A204.1 (cell line): ENCODE measurements around the gene INPP5E.

Source experiments
- FAIRE-seq: peaks from 2 replicates; lab custom pipeline; 2012; peaks lifted over from hg19 to GRCh38; lab: Jason Lieb, UNC

INPP5E gene

DNA sequence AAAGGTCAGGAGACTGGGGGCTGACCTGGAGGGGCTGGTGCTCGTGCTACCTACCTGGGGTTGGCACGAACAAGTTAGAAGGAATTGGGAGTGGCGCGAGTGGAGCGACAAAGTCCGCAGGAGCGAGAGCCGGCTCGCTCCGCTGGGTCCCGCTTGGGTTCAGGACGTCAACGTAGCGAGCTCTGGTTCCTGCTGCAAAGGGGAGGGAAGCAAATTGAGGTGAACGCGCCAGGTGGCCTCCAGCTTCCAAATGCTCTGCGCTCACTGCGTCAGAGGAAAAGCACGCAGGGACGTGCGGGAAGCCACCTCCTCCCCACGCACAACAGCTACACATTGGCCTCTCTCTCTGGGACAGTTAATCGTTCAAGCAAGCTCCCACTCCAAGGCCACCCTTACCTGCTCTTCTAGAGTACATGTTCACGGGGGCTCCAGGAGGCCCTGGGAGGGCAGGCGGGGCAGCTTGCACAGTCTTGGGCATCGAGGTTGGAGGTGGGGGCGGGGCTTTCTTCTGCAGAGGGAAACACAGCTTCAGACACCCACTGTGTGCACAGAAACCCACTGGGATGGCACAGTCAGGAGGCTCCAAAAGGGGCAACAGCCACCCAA is 7.6 kb upstream of the INPP5E start:
- no peak for FAIRE-seq

- FAIRE-seq, result no peak
These were observed 6.2 kb upstream of the INPP5E start for GRCh38 chr9:136445799-136446198.

DNA sequence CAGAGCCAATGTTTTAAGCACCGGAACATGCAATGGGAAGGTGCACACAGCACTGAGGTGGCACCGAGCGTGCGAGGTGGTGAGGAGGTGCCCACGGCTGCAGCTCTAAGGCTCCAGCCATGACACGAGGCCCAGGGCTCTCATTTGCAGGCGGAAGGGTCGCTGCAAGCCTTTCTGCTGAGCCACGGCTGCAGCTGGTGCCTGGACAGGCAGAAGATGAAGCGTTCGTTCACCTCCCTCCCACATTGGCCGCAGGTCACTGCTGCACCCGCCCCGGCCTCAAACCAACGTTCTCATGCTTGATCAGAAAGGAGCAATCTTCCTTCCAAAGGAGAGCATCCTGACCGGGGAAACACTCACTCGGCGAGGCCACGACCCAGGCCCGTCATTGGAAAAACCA is 4.5 kb upstream of the INPP5E start:
- no peak for FAIRE-seq

GRCh38 chr9:136443687-136444086 is 4.0 kb upstream of the INPP5E start:
- FAIRE-seq, result no peak

GRCh38 chr9:136443087-136443486 is 3.4 kb upstream of the INPP5E start:
- FAIRE-seq, result no peak

GRCh38 chr9:136442265-136442664 is 2.6 kb upstream of the INPP5E start:
- FAIRE-seq, result no peak

GRCh38 chr9:136441681-136442245 is 2.1 kb upstream of the INPP5E start:
- FAIRE-seq, result no peak

DNA sequence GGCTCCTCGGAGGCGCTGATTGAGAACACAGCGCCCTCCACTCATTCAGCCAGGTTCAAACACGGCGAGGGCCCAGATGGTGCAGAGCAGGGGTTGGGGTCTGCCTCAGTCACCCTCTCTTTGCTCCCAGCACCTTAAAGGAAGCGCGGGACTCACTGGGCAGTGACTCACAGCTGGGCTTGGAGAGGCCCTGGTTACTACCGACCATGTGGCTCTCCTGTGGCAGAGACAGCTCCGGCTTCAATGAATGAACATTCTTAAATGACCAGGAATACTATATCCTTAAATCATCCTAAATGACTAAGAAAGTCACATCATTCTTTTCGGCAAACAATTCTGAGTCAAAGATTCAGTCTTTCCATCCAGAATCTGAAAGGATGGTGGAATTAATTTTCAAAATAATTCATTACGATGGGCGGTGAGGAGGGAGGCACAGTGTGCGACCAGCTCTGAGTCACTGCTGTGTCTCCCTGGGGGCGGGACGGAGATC is 1.6 kb upstream of the INPP5E start:
- no peak for FAIRE-seq

GRCh38 chr9:136438548-136439480 is 831 bp downstream of the INPP5E start:
- no peak for FAIRE-seq

DNA sequence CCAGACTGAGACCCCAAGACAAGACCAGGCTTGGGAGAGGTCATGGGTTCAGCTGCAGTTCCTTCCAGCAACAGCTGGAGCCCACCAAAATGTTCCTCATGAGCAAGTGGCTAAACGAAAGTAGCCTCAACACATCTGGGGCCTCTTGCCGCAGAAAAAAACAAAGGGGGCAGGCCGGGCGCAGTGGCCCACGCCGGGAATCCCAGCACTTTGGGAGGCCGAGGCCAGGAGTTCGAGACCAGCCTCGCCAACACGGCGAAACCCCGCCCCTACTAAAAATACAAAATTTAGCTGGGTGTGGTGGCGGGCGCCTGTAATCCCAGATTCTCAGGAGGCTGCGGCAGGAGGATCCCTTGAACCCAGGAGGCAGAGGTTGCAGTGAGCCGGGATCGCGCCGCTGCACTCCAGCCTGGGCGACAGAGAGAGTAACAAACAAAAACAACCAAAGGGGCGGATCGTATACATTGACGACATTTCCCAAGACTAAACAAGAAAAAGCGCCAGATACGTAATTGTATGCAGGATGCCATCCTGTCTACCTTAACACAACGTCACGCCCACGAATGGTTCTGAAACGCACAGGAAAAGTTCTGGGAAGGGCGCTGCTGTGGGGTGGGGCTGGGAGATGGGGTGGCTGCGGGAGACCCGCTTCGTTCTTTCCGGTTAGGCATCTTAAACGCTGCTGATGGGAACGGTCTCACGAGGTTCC is 1.7 kb downstream of the INPP5E start:
- no peak for FAIRE-seq

DNA sequence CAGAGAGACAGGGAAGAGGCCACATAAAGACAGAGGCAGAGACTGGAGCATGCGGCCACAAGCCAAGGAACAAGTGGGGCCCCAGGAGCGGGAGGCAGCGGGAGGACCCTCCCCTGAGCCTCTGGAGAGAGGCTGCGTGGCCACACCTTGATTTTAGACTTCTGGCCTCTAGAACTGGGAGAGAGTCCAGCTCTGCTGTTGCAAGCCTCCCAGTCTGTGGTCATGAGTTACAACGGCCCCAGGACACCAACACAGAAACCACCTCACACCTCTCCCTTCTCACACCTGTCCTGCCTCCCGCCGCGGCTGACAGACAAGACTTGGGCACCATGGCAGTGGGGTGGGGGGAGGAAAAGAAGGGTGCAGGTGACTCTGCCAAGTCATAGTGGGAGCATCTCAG is 2.2 kb downstream of the INPP5E start:
- FAIRE-seq, result no peak

GRCh38 chr9:136436055-136436634 is 3.5 kb downstream of the INPP5E start:
- no peak for FAIRE-seq

DNA sequence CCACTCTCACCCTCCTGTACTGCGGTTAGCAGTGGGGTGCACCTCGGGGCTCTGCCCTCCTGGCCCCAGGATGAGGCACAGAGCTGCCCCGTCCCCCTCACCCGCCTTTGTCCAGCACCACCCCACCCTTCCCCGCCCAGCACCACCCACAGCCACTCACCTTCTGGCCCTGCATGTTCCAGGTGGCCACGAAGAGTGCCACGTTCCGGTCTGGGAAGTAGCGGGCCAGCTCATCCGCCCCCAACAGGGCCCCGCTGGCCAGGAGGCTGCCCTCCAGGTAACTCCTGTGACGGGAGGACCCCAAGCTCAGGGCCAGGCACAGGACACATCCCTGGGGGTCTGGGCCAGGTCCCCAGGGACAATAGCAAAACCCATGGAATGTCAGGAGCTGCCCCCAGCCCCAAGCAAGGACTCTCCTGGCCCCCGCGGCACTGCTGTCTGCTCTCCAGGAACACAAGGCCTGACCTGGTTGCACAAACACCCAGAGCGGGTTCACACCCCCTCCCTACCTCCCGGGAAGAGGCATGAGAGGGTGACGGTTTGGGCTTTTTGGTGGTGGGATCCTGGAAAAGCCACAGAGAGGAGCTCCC is 5.0 kb downstream of the INPP5E start:
- no peak for FAIRE-seq

DNA sequence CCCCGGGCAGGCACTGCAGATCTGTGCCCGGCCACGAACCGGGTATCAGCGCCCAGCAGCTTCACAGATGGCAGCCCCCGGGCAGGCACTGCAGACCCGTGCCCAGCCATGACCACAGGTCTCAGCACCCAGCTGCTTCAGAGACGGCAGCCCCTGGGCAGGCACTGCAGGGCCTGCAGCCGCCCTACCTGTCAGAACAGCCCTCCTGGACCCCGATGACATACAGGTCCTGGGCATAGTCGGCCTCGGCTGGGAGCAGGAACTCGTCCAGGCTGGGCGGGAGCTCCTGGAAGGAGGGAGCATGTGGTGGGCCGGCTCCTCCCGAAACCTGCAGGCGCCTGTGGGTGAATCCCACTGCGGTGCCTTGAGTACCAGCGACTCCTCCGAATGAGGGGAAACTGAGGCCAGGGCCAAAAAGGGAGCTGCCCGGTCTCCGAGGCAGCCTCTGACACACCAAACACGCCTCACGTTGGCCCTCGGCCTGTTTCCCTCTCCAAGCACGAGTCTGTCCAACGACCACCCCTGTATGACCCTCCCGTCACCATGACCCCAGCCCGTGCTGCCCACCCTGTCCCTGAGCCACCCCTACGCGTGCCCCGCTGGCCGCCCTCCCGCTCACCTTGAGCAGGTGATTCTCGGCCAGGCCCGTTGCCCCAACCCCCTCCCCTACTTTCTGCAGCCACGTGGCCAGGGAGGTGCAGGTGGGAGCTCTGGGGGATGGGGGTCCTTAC is 5.6 kb downstream of the INPP5E start:
- FAIRE-seq, result no peak

DNA sequence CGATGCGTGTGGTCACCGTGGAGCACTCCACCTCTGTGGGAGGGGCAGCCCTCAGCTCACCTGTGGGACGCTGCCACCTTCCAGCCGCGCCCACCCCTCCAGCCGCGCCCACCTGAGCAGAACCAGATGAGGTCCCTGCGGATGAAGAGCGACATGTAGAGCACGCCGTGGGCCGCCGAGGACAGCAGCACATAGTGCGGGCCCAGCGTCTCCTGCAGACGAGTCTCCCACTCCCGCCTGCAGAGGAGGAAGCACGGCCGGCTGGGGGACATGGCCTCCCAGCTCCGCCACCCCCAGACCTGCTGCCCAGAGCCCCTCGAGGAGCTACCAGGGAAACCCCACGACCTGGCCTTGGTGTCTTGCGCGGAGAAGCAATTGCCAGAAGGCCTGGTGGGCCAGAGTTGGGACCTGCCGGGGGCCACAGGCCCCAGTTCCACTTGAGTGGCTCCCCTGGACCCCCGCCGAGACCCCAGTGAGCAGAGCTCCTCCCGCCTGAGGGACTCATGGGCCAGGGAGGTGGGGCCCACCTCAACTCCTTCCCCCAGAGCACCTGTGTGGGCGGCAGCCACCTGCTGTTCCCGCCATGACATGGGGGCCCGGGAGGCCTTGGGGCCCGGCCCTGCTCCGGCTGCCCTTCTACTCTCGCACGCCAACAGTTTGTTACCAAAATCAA is 6.5 kb downstream of the INPP5E start:
- FAIRE-seq, result no peak

DNA sequence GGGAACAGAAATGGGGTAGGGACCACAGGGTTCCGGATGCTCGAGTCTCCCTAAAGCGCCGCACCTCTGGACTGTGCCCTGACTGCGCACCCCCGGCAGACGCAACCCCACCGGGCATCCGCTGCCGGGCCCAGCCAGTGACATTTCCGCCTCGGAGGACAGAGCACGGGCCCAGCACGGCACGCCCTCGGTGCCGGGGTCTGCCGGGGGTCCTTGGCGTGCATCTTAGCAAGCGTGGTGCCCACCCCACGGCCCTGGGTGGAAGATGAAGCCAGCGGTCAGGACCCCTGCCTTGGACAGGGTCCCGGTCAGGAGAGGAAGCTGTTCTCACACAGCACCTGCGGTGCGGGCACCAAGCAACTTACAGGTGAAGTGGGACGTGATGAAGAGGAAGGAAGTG is 7.1 kb downstream of the INPP5E start:
- FAIRE-seq, result no peak

- FAIRE-seq, result no peak
These were observed 7.8 kb downstream of the INPP5E start for GRCh38 chr9:136431782-136432350.

- FAIRE-seq, result no peak
These were observed 8.9 kb downstream of the INPP5E start for GRCh38 chr9:136430588-136431234.

DNA sequence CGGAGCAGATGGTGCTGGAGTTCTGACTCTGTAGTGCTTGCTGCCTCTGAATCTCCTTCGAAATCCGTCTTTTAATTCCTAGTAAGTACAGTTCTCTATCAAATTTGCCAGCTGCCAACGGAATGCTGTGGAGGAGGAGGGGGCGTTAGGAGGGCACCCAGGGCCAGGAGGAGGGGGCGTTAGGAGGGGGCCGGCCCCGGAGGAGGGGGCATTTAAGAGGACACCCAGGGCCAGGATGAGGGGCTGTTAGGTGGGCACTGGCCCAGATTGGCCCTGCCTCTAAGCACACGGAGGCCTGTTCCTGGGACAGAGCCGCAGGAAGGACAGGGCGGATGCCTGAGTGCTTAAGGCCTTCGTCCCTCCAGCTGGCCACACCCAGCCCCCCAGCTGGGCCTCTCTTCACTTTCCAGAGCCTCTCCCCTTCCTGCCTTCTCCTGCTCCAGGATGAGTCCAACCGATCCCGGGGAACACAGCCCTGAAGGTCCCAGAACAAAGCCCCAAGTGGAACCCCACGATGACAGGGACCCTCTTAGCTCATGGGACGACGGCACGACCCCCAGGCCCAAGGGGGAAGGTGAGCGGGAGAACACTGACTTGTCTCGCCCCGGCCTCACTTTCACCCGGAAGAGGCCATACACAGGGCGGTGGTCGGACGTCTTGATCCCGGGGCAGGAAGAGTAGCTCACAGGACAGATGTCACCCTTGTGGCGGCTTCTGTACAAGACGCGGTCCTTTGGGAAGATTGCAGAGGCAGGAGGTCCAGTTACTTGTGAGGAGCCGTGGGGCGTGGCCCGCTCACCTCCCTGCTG is 9.8 kb downstream of the INPP5E start:
- FAIRE-seq, result no peak
